ENCODE data around the gene NRARP. TPM values are rescaled to one million over a fixed set of nuclear protein-coding genes. Genes with fewer than 3 reads are reported as not detected.

Gene NRARP
- total RNA-seq, 8 experiments from 2014 or later = 1.00 to 20.5 (median 3.4) TPM; not detected in 1

GRCh38 chr9:137253717-137254623, 48.1 kb downstream of the NRARP start:
- peaks cover 24 to 34% of the 10 kb centered on the region in 2 donors for H3K4me1 ChIP-seq (replicated peaks in 1 of 2)
- H3K4me3 ChIP-seq = peak overlapping the region; percentile 61 to 99 (median 77)
- in situ Hi-C loops (cut with MboI; ENCODE audit: low pct_unique_long_range_greater_than_20kb in 2 of 9, low sequenced_read_pairs in 9 of 9, unreplicated experiment in 9 of 9) = no loop called here
- ATAC-seq (replicated peaks in 6 of 8) = peak in 1 of 8 experiments; percentile 2
- 0 to 68% (median 38%) methylated on average over 1 to 16 of the region's 21 CpGs; no CpG with 5 or more reads in 4 of the 10 experiments for WGBS, 10 experiments
- peak overlapping the region in 1 of 2 donors; percentile 23 for H3K27ac ChIP-seq

- no peak for ATAC-seq (replicated peaks in 6 of 8)
- 80 to 92% (median 90%) methylated on average over 1 to 2 of the region's 35 CpGs; no CpG with 5 or more reads in 7 of the 10 experiments for WGBS, 10 experiments
- Histone ChIP-seq H3K27ac (no peak overlapping the region), H3K4me3 (no peak overlapping the region), H3K4me1 (replicated peaks in 1 of 2) (peaks cover 24 to 34% of the 10 kb centered on the region in 2 donors)
- in situ Hi-C loops (cut with MboI; ENCODE audit: low pct_unique_long_range_greater_than_20kb in 2 of 9, low sequenced_read_pairs in 9 of 9, unreplicated experiment in 9 of 9) = no loop called here
Measured at GRCh38 chr9:137252555-137253506, 49.2 kb downstream of the NRARP start.

- ATAC-seq (replicated peaks in 6 of 8) = peak in 5 of 8 experiments; percentile 42 to 73 (median 50)
- WGBS, 10 experiments = no CpG with 5 or more reads among the region's 22 CpGs
- in situ Hi-C loops (cut with MboI; ENCODE audit: low pct_unique_long_range_greater_than_20kb in 2 of 9, low sequenced_read_pairs in 9 of 9, unreplicated experiment in 9 of 9) = no loop called here
- Histone ChIP-seq H3K4me1 (replicated peaks in 1 of 2) (peaks cover 24 to 42% of the 10 kb centered on the region in 2 donors), H3K27ac (peak overlapping the region in 1 of 2 donors; percentile 57), H3K4me3 (no peak overlapping the region)
Measured at GRCh38 chr9:137251490-137252268, 50.4 kb downstream of the NRARP start.

GRCh38 chr9:137251194-137251461, 50.9 kb downstream of the NRARP start, which contains the start of gene STPG3:
STPG3 (plus strand) TSS chr9:137251286; CDS start chr9:137251287, 1 bp downstream.
- no peak within 1 kb of the TSS for H3K4me3 ChIP-seq
- peak within 1 kb of the TSS in 1 of 2 donors; percentile 57 for H3K27ac ChIP-seq
- ATAC-seq (replicated peaks in 6 of 8) = peak in 2 of 8 experiments; percentile 0 to 1
- H3K4me1 ChIP-seq (replicated peaks in 1 of 2) = peaks cover 18 to 37% of the 10 kb centered on the region in 2 donors
- WGBS, 10 experiments = no CpG with 5 or more reads among the region's 4 CpGs
- in situ Hi-C loops (cut with MboI; ENCODE audit: low pct_unique_long_range_greater_than_20kb in 2 of 9, low sequenced_read_pairs in 9 of 9, unreplicated experiment in 9 of 9) = no loop called here

- WGBS, 10 experiments = 30 to 79% (median 73%) methylated on average over 2 to 3 of the region's 18 CpGs; no CpG with 5 or more reads in 7 of the 10 experiments
- in situ Hi-C loops (cut with MboI; ENCODE audit: low pct_unique_long_range_greater_than_20kb in 2 of 9, low sequenced_read_pairs in 9 of 9, unreplicated experiment in 9 of 9) = no loop called here
- Histone ChIP-seq H3K4me3 (no peak overlapping the region), H3K4me1 (replicated peaks in 1 of 2) (peaks cover 16 to 36% of the 10 kb centered on the region in 2 donors), H3K27ac (peak overlapping the region in 1 of 2 donors; percentile 57)
- no peak for ATAC-seq (replicated peaks in 6 of 8)
Measured at GRCh38 chr9:137250329-137251193, 51.5 kb downstream of the NRARP start.

Other genes starting within 250 kb of the NRARP start
- gene ENTPD2, start 248.2 kb downstream of the NRARP start, total RNA-seq = 1 to 10 TPM in 1 of 8 experiments, under 1 TPM in 7; 0.13 to 1.3 (median 0.34) TPM
- gene SAPCD2, start 231.7 kb downstream of the NRARP start, total RNA-seq = 10 to 100 TPM in 2 of 8 experiments, 1 to 10 TPM in 4, under 1 TPM in 2; 0.31 to 12.5 (median 6.4) TPM
- gene UAP1L1, start 224.8 kb downstream of the NRARP start, total RNA-seq = 1 to 10 TPM in 6 of 8 experiments, under 1 TPM in 2; 0.63 to 8.9 (median 4.5) TPM
- 10 to 100 TPM; 28.6 to 89.3 (median 50.3) TPM for gene MAN1B1, start 215.3 kb downstream of the NRARP start, total RNA-seq
- 100 to 1,000 TPM in 3 of 8 experiments, 10 to 100 TPM in 5; 14.2 to 233 (median 56.1) TPM for gene DPP7, start 187.5 kb downstream of the NRARP start, total RNA-seq
- gene GRIN1, start 163.1 kb downstream of the NRARP start, total RNA-seq = 1 to 10 TPM in 4 of 8 experiments, under 1 TPM in 4; 0.20 to 6.0 (median 1.2) TPM
- gene LRRC26, start 132.2 kb downstream of the NRARP start, total RNA-seq = under 1 TPM in 3 of 8 experiments, not detected in 5; 0.17 to 1.00 (median 0.43) TPM
- not detected for gene TMEM210, start 130.2 kb downstream of the NRARP start, total RNA-seq
- 10 to 100 TPM; 11.9 to 43.3 (median 20.0) TPM for gene ANAPC2, start 113.7 kb downstream of the NRARP start, total RNA-seq
- 10 to 100 TPM; 28.2 to 50.7 (median 44.5) TPM for gene SSNA1, start 113.6 kb downstream of the NRARP start, total RNA-seq
- 10 to 100 TPM in 4 of 8 experiments, 1 to 10 TPM in 4; 5.9 to 79.6 (median 10.6) TPM for gene TPRN, start 101.5 kb downstream of the NRARP start, total RNA-seq
- 10 to 100 TPM; 20.0 to 31.7 (median 26.4) TPM for gene TMEM203, start 96.6 kb downstream of the NRARP start, total RNA-seq
- 10 to 100 TPM in 2 of 8 experiments, 1 to 10 TPM in 6; 5.1 to 25.3 (median 8.6) TPM for gene NDOR1, start 96.6 kb downstream of the NRARP start, total RNA-seq
- 1 to 10 TPM in 7 of 8 experiments, under 1 TPM in 1; 0.41 to 7.0 (median 3.0) TPM for gene RNF208, start 80.0 kb downstream of the NRARP start, total RNA-seq
- 1 to 10 TPM; 1.2 to 4.7 (median 1.3) TPM for gene CYSRT1, start 77.1 kb downstream of the NRARP start, total RNA-seq
- 1 to 10 TPM in 1 of 8 experiments, under 1 TPM in 7; 0.23 to 1.1 (median 0.46) TPM for gene RNF224, start 74.8 kb downstream of the NRARP start, total RNA-seq
- gene SLC34A3, start 71.4 kb downstream of the NRARP start, total RNA-seq = under 1 TPM in 6 of 8 experiments, not detected in 2; 0.11 to 0.49 (median 0.20) TPM
- gene TUBB4B, start 61.0 kb downstream of the NRARP start, total RNA-seq = 100 to 1,000 TPM in 5 of 8 experiments, 10 to 100 TPM in 3; 57.6 to 372 (median 151) TPM
- gene STPG3, start 51.0 kb downstream of the NRARP start, total RNA-seq = 1 to 10 TPM in 3 of 8 experiments, under 1 TPM in 2, not detected in 3; 0.42 to 1.4 (median 1.3) TPM
- gene NELFB, start 46.9 kb downstream of the NRARP start, total RNA-seq = 10 to 100 TPM; 22.8 to 38.4 (median 34.5) TPM
- 10 to 100 TPM in 2 of 8 experiments, 1 to 10 TPM in 1, under 1 TPM in 5; 0.11 to 14.2 (median 0.71) TPM for gene TOR4A, start 24.5 kb downstream of the NRARP start, total RNA-seq
- 10 to 100 TPM in 3 of 8 experiments, 1 to 10 TPM in 5; 3.2 to 14.8 (median 9.6) TPM for gene EXD3, start 120.9 kb upstream of the NRARP start, total RNA-seq
- 1 to 10 TPM in 2 of 8 experiments, under 1 TPM in 6; 0.13 to 2.1 (median 0.32) TPM for gene NOXA1, start 121.1 kb upstream of the NRARP start, total RNA-seq
- under 1 TPM in 6 of 8 experiments, not detected in 2; 0.08 to 0.52 (median 0.21) TPM for gene ENTPD8, start 139.1 kb upstream of the NRARP start, total RNA-seq
- 100 to 1,000 TPM in 1 of 8 experiments, 10 to 100 TPM in 7; 18.0 to 116 (median 26.2) TPM for gene NSMF, start 157.1 kb upstream of the NRARP start, total RNA-seq
- 1 to 10 TPM in 5 of 8 experiments, under 1 TPM in 3; 0.16 to 3.3 (median 1.5) TPM for gene PNPLA7, start 248.1 kb upstream of the NRARP start, total RNA-seq
- gene MRPL41, start 249.6 kb upstream of the NRARP start, total RNA-seq = 10 to 100 TPM; 18.4 to 36.5 (median 29.6) TPM